WTC11 (cell line): ENCODE measurements around the gene RBM47.

Experiments
- AFF4 ChIP-seq: sonication (generic); formaldehyde crosslinking; IDR thresholded peaks from 2 replicates; pipeline ENCODE4 v1.8.1; 2023; ENCODE audit warnings: mild to moderate bottlenecking, missing genetic modification reagents, borderline replicate concordance
- CTCF ChIP-seq: fragments of 200-600 bp; IDR thresholded peaks from 2 replicates; pipeline ENCODE4 v1.8.0; 2022; ENCODE audit warnings: antibody characterized with exemption
- E2F1 ChIP-seq: sonication (generic); formaldehyde crosslinking; IDR thresholded peaks from 2 replicates; pipeline ENCODE4 v1.8.0; 2022; ENCODE audit warnings: mild to moderate bottlenecking, missing genetic modification reagents
- ESRRA ChIP-seq: sonication (generic); formaldehyde crosslinking; IDR thresholded peaks from 2 replicates; pipeline ENCODE4 v1.8.1; 2022; ENCODE audit warnings: mild to moderate bottlenecking, missing genetic modification reagents, borderline replicate concordance
- FOXJ3 ChIP-seq: sonication (generic); formaldehyde crosslinking; IDR thresholded peaks from 2 replicates; pipeline ENCODE4 v1.9.0; 2021; ENCODE audit warnings: missing genetic modification reagents, mild to moderate bottlenecking, borderline replicate concordance
- FOXK1 ChIP-seq: sonication (generic); formaldehyde crosslinking; IDR thresholded peaks from 2 replicates; pipeline ENCODE4 v1.8.0; 2022; ENCODE audit warnings: mild to moderate bottlenecking, moderate library complexity, missing genetic modification reagents
- JUN ChIP-seq: sonication (generic); formaldehyde crosslinking; IDR thresholded peaks from 2 replicates; pipeline ENCODE4 v1.8.0; 2023; ENCODE audit warnings: mild to moderate bottlenecking, missing genetic modification reagents
- SP1 ChIP-seq: sonication (generic); formaldehyde crosslinking; conservative IDR thresholded peaks from 2 replicates; pipeline ENCODE4 v1.8.1; 2022; ENCODE audit warnings: missing genetic modification reagents
- USF1 ChIP-seq: sonication (generic); formaldehyde crosslinking; IDR thresholded peaks from 2 replicates; pipeline ENCODE4 v1.8.0; 2022; ENCODE audit warnings: mild to moderate bottlenecking, missing genetic modification reagents

GRCh38 chr4:40380647-40381046 is 249.0 kb downstream of the RBM47 start:
- no peak for TF ChIP-seq ESRRA
- TF ChIP-seq JUN (CRISPR knock-in tag), result no peak
- TF ChIP-seq CTCF, result no peak
- no peak for TF ChIP-seq FOXJ3 (CRISPR knock-in tag)
- no peak for TF ChIP-seq FOXK1
- no peak for TF ChIP-seq E2F1 (CRISPR knock-in tag)
- no peak for TF ChIP-seq SP1 (CRISPR knock-in tag)
- TF ChIP-seq AFF4 (CRISPR knock-in tag), result no peak
- TF ChIP-seq USF1 (CRISPR knock-in tag), result no peak
